Activated naive CD8-positive, alpha-beta T cell treated with anti-CD3 and anti-CD28 coated beads, Interleukin-2, amount 50 U/mL, for 24 hours (primary cell): ENCODE results near the gene MED26.

Experiments
- ATAC-seq: fragments of 150-1000 bp; cut with Tn5 transposase; one replicate; pipeline ENCODE4 v1.10.0; 2021
- DNase-seq: peaks from one replicate; pipeline ENCODE4 v3.0.0; 2021
- H3K27ac Mint-ChIP-seq: one replicate; pipeline ENCODE4 v1.8.0; 2021; ENCODE audit warnings: mild to moderate bottlenecking, mixed read lengths
- H3K27me3 Mint-ChIP-seq: one replicate; pipeline ENCODE4 v1.8.0; 2021; ENCODE audit warnings: mixed read lengths
- H3K36me3 Mint-ChIP-seq: one replicate; pipeline ENCODE4 v1.8.0; 2021; ENCODE audit warnings: low read depth, mixed read lengths
- H3K4me1 Mint-ChIP-seq: one replicate; pipeline ENCODE4 v1.8.0; 2021; ENCODE audit warnings: mixed read lengths
- H3K4me3 Mint-ChIP-seq: one replicate; pipeline ENCODE4 v1.8.0; 2021; ENCODE audit warnings: mild to moderate bottlenecking, moderate library complexity, mixed read lengths
- H3K9me3 Mint-ChIP-seq: one replicate; pipeline ENCODE4 v1.8.0; 2021; ENCODE audit warnings: mixed read lengths

The MED26 gene

DNA sequence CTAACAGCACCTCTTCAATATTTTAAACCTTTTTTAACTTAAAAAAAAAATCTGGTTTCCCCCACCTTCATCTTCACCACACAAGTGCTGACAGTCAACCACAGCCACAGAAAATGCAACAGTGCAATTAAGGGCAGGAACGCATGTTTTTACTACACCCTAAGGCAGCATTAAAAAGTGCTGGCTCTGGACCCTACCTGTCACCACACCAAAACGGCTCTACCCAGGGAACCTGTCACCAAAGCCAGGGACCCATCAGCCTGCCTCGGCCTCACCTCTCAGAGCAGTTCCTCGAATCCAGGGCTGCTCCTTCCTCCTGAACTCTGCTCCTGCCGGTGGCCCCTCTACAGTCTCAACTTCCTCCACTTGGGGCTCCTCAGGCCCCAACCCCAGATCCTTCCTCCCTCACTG is 33.3 kb downstream of the MED26 start:
- Mint-ChIP-seq H3K27me3 (no peaks in the 10 kb centered on the region), H3K27ac (peak overlapping the region; percentile 74), H3K4me3 (peak overlapping the region; percentile 68), H3K9me3 (no peaks in the 10 kb centered on the region), H3K36me3 (no peaks in the 10 kb centered on the region), H3K4me1 (peaks cover 80% of the 10 kb centered on the region)
- ATAC-seq (peak; percentile 72), DNase-seq (peak; percentile 35)

DNA sequence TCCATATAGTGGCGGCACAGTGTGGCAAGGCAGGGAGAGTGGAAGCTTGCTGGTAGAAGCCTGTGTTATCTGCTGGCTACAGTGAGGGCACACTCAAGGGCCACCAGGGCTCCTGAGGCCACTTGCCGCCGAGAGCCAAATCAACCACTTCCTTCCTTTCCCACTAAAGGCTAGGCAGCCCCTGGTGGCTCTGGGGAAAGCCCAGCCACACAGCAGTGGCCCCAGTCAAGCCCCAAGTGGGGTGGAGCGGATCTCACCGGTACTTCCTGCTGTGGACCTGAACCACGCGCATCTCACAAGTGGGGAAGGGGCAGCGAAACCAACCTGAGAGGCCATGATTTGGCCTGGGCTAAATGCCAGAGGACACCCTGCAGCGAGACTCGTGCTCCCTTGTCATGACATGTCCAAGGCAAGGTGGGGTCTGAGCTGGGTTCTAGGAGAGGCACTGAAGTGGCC is 33.8 kb downstream of the MED26 start:
- Mint-ChIP-seq H3K4me3 (peak overlapping the region; percentile 68), H3K4me1 (peaks cover 83% of the 10 kb centered on the region), H3K36me3 (no peaks in the 10 kb centered on the region), H3K27ac (peak overlapping the region; percentile 74), H3K9me3 (no peaks in the 10 kb centered on the region), H3K27me3 (no peaks in the 10 kb centered on the region)
- DNase-seq (peak; percentile 64), ATAC-seq (peak; percentile 68)

DNA sequence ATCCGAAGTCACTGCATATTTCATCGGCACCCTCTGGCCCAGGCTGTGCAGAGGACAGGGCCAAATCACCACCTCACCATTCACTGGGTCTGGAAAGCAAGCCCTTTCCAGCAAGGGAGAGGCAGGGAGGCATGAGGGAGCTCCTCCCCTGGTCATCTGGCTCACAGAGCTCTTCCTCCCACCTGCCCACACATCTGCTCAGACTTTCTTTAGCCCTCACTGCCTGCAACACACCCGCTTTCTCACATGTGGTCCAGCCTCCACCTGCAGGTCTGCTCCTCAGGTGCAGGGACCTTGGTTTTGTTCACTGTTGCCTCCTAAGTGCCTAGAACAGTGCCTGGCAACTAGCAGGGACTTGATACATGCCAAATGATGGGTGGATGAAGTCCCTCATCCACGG is 34.8 kb downstream of the MED26 start:
- peaks cover 87% of the 10 kb centered on the region for H3K4me1 Mint-ChIP-seq
- no peak overlapping the region for H3K27ac Mint-ChIP-seq
- H3K4me3 Mint-ChIP-seq = peak overlapping the region; percentile 68
- no peaks in the 10 kb centered on the region for H3K27me3 Mint-ChIP-seq
- no peak for ATAC-seq
- no peaks in the 10 kb centered on the region for H3K9me3 Mint-ChIP-seq
- DNase-seq = no peak
- no peaks in the 10 kb centered on the region for H3K36me3 Mint-ChIP-seq

DNA sequence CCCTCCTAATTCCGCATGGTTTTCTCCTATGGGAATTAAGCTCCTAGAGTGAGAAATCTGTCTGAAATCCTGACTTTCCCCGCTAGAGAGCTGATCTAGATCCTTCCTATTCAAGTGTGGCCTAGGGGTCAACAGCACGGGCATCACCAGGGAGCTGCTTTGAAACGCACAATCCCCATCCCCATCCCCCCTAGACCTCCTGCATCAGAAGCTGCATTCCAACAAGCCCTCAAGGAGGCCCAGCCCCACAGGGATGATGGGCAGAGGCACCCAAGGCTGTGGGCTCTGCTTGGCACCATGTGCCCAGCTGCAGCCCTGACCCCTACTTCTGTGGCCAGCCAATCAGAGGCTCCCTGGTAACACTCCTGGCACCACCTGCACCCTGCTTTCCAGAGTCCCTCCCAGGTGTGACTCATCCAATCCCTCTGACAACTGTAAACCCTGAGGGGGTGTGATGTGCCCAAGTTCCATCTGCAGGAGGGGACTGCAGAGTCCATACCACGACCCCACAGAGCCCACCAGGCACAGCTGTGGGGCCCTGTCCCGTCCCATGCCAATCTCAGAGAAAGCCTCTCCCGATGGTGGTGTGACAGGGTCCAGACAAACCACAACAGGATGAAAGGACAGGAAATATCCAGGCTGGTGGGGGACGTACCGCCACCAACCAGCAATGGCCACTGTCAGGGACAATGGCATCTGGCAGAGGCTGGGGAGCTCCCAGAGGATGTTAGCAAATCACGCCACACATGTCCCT is 36.0 kb downstream of the MED26 start:
- H3K27me3 Mint-ChIP-seq = no peaks in the 10 kb centered on the region
- no peaks in the 10 kb centered on the region for H3K36me3 Mint-ChIP-seq
- H3K4me3 Mint-ChIP-seq = no peak overlapping the region
- H3K4me1 Mint-ChIP-seq = peaks cover 91% of the 10 kb centered on the region
- no peak overlapping the region for H3K27ac Mint-ChIP-seq
- DNase-seq (no peak), ATAC-seq (no peak)
- H3K9me3 Mint-ChIP-seq = no peaks in the 10 kb centered on the region

DNA sequence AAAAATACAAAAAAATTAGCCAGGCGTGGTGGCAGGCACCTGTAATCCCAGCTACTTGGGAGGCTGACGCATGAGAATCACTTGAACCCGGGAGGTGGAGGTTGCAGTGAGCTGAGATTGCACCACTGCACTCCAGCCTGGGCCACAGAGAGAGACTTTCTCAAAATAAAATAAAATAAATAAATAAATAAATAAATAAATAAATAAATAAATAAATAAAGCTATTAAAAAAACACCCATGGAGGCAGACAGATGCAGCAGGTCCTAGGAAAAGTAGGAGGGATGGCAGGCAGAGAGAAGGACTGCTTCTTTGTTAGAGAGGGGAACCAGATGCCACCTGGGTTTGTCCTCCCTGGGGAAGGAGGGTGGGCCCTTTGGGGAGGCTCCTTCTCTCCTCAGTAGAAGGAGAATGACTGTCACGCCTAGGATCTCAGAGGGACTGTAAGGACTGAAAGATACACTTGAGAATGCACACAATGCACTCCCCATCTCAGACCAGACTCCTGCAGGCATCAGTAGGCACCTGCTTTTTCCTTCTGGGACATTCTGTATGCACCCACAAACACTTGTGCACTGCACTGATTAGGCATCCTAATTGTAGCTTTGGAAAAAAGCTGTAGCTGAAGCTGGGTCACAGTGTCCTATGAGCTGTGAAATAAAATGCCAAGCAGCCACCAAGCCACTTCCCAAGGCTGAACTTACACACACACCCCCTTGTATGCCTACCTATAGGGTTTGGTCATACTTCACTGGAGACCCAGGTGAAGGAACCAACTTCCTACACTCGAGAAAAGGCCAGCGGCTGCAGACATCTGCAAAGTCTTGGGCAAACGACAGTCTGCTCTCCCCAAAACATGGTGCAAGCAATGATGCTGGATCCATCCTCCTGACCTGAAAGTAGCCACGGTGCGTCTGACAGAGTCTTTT is 36.9 kb downstream of the MED26 start:
- H3K4me3 Mint-ChIP-seq = no peak overlapping the region
- ATAC-seq (no peak), DNase-seq (no peak)
- H3K4me1 Mint-ChIP-seq = peaks cover 95% of the 10 kb centered on the region
- H3K9me3 Mint-ChIP-seq = no peaks in the 10 kb centered on the region
- H3K27me3 Mint-ChIP-seq = no peaks in the 10 kb centered on the region
- H3K27ac Mint-ChIP-seq = no peak overlapping the region
- H3K36me3 Mint-ChIP-seq = no peaks in the 10 kb centered on the region

DNA sequence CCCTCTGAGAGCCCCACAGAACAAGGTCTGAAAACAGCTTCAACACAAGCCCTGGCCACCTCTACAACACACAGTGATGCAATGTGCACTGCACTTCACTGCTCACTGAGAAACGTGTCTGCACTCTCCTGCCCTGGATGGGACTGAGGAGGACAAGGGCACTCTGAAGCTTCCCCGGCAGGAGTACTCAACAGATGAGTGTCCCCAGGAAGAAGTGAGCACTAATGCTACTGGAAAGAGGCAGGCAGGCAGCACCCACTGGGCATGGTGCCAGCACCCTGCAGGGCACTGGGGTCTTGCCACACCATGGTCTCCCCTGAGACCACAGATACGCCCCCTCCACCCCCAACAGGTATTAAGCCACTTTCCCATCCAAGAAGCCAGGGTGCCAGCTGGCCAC is 38.1 kb downstream of the MED26 start:
- no peaks in the 10 kb centered on the region for H3K36me3 Mint-ChIP-seq
- H3K27ac Mint-ChIP-seq = no peak overlapping the region
- no peaks in the 10 kb centered on the region for H3K27me3 Mint-ChIP-seq
- ATAC-seq (no peak), DNase-seq (no peak)
- no peaks in the 10 kb centered on the region for H3K9me3 Mint-ChIP-seq
- H3K4me3 Mint-ChIP-seq = no peak overlapping the region
- H3K4me1 Mint-ChIP-seq = peaks cover 95% of the 10 kb centered on the region

DNA sequence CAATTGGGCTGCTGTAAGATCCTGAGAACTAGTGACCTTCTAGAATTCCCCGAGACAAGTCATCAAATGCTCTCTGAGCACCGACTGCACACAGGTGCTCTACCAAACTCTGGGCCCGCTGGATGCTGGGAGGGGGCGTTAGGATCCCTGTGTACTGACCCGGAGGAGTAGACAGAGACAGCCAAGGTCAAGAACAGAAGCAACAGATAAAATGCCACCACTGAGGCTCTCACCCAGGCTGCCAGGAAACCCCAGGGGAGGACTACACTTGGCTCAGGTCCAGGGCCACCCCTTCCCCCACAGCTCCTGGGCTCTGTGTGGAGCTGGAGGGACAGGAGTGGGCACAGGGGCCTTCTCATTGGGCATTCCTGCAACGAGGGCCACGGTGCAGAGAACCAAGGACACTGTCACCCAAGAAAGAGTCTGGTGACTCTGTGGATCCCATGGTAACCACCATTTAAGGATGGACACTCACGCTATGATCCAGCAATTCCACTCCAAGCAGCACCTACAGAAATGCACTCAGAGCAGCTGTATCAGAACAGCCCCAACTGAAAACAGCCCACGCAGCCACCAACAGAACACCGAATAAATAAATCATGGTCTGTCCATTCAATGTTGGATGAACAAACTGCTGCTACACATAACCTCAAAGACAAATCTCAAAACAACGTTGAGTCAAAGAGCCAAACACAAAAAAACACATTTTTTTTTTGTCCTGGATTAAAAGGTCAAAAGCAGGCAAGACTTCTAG is 39.0 kb downstream of the MED26 start:
- Mint-ChIP-seq H3K27me3 (no peaks in the 10 kb centered on the region), H3K4me3 (peak overlapping the region; percentile 88), H3K9me3 (no peaks in the 10 kb centered on the region), H3K27ac (peak overlapping the region; percentile 85), H3K36me3 (no peaks in the 10 kb centered on the region), H3K4me1 (peaks cover 94% of the 10 kb centered on the region)
- ATAC-seq (peak; percentile 3), DNase-seq (peak; percentile 29)

GRCh38 chr19:16587833-16588823 is 39.9 kb downstream of the MED26 start:
- DNase-seq = peak; percentile 73
- H3K9me3 Mint-ChIP-seq = no peaks in the 10 kb centered on the region
- ATAC-seq = peak; percentile 72
- peaks cover 3% of the 10 kb centered on the region for H3K36me3 Mint-ChIP-seq
- H3K27me3 Mint-ChIP-seq = no peaks in the 10 kb centered on the region
- H3K4me3 Mint-ChIP-seq = peak overlapping the region; percentile 88
- peak overlapping the region; percentile 85 for H3K27ac Mint-ChIP-seq
- H3K4me1 Mint-ChIP-seq = peaks cover 94% of the 10 kb centered on the region

GRCh38 chr19:16586991-16587832 is 40.8 kb downstream of the MED26 start:
- ATAC-seq = peak; percentile 10
- H3K4me1 Mint-ChIP-seq = peaks cover 91% of the 10 kb centered on the region
- H3K36me3 Mint-ChIP-seq = peaks cover 3% of the 10 kb centered on the region
- no peaks in the 10 kb centered on the region for H3K27me3 Mint-ChIP-seq
- peak; percentile 62 for DNase-seq
- no peaks in the 10 kb centered on the region for H3K9me3 Mint-ChIP-seq
- peak overlapping the region; percentile 88 for H3K4me3 Mint-ChIP-seq
- H3K27ac Mint-ChIP-seq = peak overlapping the region; percentile 85

DNA sequence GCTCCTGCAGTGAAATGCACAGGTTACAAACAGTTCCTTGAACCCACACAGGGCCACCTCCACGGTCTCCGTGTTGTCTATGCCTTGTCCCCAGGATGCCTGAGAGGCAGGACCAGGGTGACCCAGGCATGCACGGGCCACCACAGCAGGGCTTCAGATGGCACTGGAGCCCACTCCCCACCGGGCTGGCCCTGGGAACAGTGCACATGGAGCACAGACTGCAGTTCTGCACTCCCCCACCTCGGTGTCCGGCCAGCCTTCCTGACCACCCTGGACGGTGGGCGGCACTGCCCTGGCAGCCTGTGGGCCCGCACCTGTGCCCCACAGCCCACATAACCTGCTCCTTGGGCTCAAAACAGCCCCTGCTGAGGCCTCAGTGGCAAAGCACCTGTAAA is 41.5 kb downstream of the MED26 start:
- no peak for ATAC-seq
- peak overlapping the region; percentile 88 for H3K4me3 Mint-ChIP-seq
- no peaks in the 10 kb centered on the region for H3K27me3 Mint-ChIP-seq
- H3K27ac Mint-ChIP-seq = peak overlapping the region; percentile 85
- H3K9me3 Mint-ChIP-seq = no peaks in the 10 kb centered on the region
- H3K36me3 Mint-ChIP-seq = peaks cover 3% of the 10 kb centered on the region
- no peak for DNase-seq
- H3K4me1 Mint-ChIP-seq = peaks cover 89% of the 10 kb centered on the region

GRCh38 chr19:16585808-16586476 is 42.1 kb downstream of the MED26 start:
- Mint-ChIP-seq H3K4me1 (peaks cover 86% of the 10 kb centered on the region), H3K9me3 (no peaks in the 10 kb centered on the region), H3K27me3 (no peaks in the 10 kb centered on the region), H3K4me3 (peak overlapping the region; percentile 88), H3K36me3 (peaks cover 3% of the 10 kb centered on the region), H3K27ac (peak overlapping the region; percentile 85)
- ATAC-seq = peak; percentile 17
- peak; percentile 53 for DNase-seq

- DNase-seq (no peak), ATAC-seq (no peak)
- H3K36me3 Mint-ChIP-seq = peaks cover 3% of the 10 kb centered on the region
These were observed 42.8 kb downstream of the MED26 start for GRCh38 chr19:16585094-16585801.

More at GRCh38 chr19:16585094-16585801, 42.8 kb downstream of the MED26 start:
- H3K27ac Mint-ChIP-seq = peak overlapping the region; percentile 85
- no peaks in the 10 kb centered on the region for H3K27me3 Mint-ChIP-seq
- H3K9me3 Mint-ChIP-seq = no peaks in the 10 kb centered on the region
- peak overlapping the region; percentile 88 for H3K4me3 Mint-ChIP-seq
- H3K4me1 Mint-ChIP-seq = peaks cover 84% of the 10 kb centered on the region
